Mucosa of rectum (tissue), 2 donors: Measurements from ENCODE around the gene TMEM243.

Experiments used
- H3K27ac ChIP-seq, 2 donors: one replicate each; pipeline ENCODE4 v1.7.0; 2013; ENCODE audit warnings: inconsistent platforms in 2 of 2, low read depth in 2 of 2, low read length in 2 of 2
- H3K27me3 ChIP-seq, 2 donors: one replicate each; pipeline ENCODE4 v1.7.0; 2013; ENCODE audit warnings: low read length in 2 of 2; ENCODE audit not compliant: control insufficient read depth in 2 of 2, insufficient read depth in 2 of 2
- H3K36me3 ChIP-seq, 2 donors: one replicate each; pipeline ENCODE4 v1.7.0; 2013; ENCODE audit warnings: low read length in 2 of 2; ENCODE audit not compliant: control insufficient read depth in 2 of 2, insufficient read depth in 2 of 2
- H3K4me1 ChIP-seq, 2 donors: one replicate each; pipeline ENCODE4 v1.7.0; 2013; ENCODE audit warnings: low read length in 2 of 2, mild to moderate bottlenecking in 1 of 2; ENCODE audit not compliant: control insufficient read depth in 2 of 2, insufficient read depth in 2 of 2
- H3K4me3 ChIP-seq, 2 donors: one replicate each; pipeline ENCODE4 v1.7.0; 2013; ENCODE audit warnings: low read length in 2 of 2
- H3K9ac ChIP-seq, 2 donors: one replicate each; pipeline ENCODE4 v1.7.0; 2013; ENCODE audit warnings: low read length in 2 of 2, low read depth in 1 of 2, mild to moderate bottlenecking in 1 of 2
- H3K9me3 ChIP-seq, 2 donors: one replicate each; pipeline ENCODE4 v1.7.0; 2013; ENCODE audit warnings: low read length in 2 of 2; ENCODE audit not compliant: control insufficient read depth in 2 of 2
- donor health status: healthy.
- donor health status: Normal muscosa, but diverticular disease.

The TMEM243 gene

GRCh38 chr7:87171282-87171934 lies 48.1 kb downstream of the TMEM243 start:
- no peak overlapping the region for H3K9ac ChIP-seq
- no peaks in the 10 kb centered on the region for H3K9me3 ChIP-seq
- H3K36me3 ChIP-seq, result peaks cover 76 to 88% of the 10 kb centered on the region in 2 donors
- H3K27me3 ChIP-seq, result no peaks in the 10 kb centered on the region
- no peaks in the 10 kb centered on the region for H3K4me1 ChIP-seq
- H3K4me3 ChIP-seq, result no peak overlapping the region
- H3K27ac ChIP-seq, result no peak overlapping the region

GRCh38 chr7:87170828-87171227 lies 48.7 kb downstream of the TMEM243 start:
- Histone ChIP-seq H3K4me3 (no peak overlapping the region), H3K36me3 (peaks cover 79 to 88% of the 10 kb centered on the region in 2 donors), H3K27me3 (no peaks in the 10 kb centered on the region), H3K9me3 (no peaks in the 10 kb centered on the region), H3K9ac (no peak overlapping the region), H3K27ac (no peak overlapping the region), H3K4me1 (no peaks in the 10 kb centered on the region)

DNA sequence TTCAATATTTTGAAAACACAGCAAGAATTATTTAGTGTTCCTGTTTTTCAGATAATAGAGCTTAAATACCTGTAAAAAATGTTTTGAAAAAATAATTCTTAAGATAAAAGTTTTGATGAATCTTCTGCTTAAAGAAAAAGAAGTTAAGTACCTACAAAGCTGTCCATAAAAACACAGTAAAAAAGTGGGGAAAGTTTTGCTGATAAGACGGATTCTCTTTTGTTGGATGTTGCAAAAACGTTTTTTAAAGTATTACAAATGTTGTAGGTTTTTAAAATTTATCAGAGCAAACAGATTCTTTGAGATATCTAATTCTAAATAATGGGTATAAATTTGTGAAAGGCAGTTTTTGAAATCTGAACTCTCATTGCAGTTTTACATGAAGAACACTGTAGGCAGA lies 55.1 kb downstream of the TMEM243 start:
- H3K36me3 ChIP-seq, result peaks cover 46 to 48% of the 10 kb centered on the region in 2 donors
- no peaks in the 10 kb centered on the region for H3K9me3 ChIP-seq
- H3K4me3 ChIP-seq, result no peak overlapping the region
- H3K27me3 ChIP-seq, result no peaks in the 10 kb centered on the region
- no peak overlapping the region for H3K9ac ChIP-seq
- no peaks in the 10 kb centered on the region for H3K4me1 ChIP-seq
- H3K27ac ChIP-seq, result no peak overlapping the region

- H3K4me3 ChIP-seq, result no peak overlapping the region
- no peak overlapping the region for H3K27ac ChIP-seq
- H3K4me1 ChIP-seq, result peaks cover 2 to 11% of the 10 kb centered on the region in 2 donors
- peaks cover 7% of the 10 kb centered on the region in 2 donors for H3K36me3 ChIP-seq
- H3K27me3 ChIP-seq, result no peaks in the 10 kb centered on the region
- H3K9me3 ChIP-seq, result no peaks in the 10 kb centered on the region
- H3K9ac ChIP-seq, result no peak overlapping the region
Observed at GRCh38 chr7:87159538-87159937, 60.0 kb downstream of the TMEM243 start.

DNA sequence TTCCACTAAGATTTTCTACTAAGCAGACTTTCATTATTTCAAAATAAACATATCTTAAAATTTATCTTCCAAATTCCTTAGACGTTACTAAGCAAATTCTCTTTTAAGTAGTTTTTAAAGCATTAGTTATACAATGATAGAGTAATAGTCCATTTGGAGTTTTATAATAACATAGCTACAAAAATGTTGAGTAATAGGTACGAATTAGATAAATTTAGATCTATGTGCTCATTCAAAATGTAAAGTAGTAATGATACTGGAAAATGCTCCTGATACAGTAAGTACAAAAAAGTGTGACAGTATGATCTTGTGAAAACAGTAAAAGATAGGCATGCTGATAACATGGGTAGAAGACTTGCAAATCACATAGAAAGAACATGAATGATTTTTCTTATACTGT lies 62.8 kb downstream of the TMEM243 start:
- no peaks in the 10 kb centered on the region for H3K9me3 ChIP-seq
- H3K27ac ChIP-seq, result no peak overlapping the region
- no peak overlapping the region for H3K4me3 ChIP-seq
- peaks cover 13 to 18% of the 10 kb centered on the region in 2 donors for H3K4me1 ChIP-seq
- no peak overlapping the region for H3K9ac ChIP-seq
- no peaks in the 10 kb centered on the region for H3K27me3 ChIP-seq
- no peaks in the 10 kb centered on the region for H3K36me3 ChIP-seq

DNA sequence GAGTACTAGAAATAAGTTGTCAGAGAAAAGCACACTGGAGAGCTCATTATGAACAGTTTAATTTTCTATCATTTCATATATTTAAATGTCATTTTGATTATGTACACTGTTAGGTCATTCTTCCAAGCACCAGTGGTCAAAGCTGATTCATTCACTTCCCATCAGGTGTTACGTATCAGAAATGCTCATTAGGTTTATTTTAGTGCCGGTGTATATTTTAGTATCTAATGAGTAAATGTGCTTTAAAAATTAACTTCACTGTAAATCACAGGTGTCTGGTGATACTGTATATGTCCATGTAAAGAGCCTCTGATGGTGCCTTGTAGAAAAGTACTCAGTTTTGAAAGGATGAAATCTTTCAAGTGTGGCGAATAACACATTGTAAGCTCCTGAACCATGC lies 63.7 kb downstream of the TMEM243 start:
- H3K27ac ChIP-seq, result no peak overlapping the region

DNA sequence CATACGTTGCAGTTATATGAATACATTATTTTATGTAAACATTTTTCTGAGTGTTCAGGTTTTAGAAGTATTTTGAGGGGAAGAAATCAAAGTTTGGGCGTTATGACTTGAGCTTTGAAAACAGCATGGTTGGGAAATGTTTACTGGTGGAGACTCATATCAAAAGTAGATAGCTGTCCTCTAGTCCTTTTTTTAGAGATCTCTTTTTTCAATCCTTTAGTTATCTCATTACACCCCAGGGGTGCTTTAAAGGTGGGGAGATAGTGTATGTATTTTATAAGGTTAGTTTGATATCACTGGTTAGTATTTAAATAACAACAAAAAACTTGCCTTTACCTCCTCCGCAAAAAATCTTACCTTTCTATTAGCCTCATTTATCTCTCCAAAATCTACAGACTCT lies 65.0 kb downstream of the TMEM243 start:
- H3K4me3 ChIP-seq, result peak overlapping the region in 1 of 2 donors; percentile 95
- no peaks in the 10 kb centered on the region for H3K9me3 ChIP-seq
- H3K9ac ChIP-seq, result peak overlapping the region in 1 of 2 donors; percentile 88
- H3K36me3 ChIP-seq, result no peaks in the 10 kb centered on the region
- H3K27ac ChIP-seq, result no peak overlapping the region
- H3K4me1 ChIP-seq, result peaks cover 18 to 20% of the 10 kb centered on the region in 2 donors
- H3K27me3 ChIP-seq, result no peaks in the 10 kb centered on the region

More for the DNA sequence above, 63.7 kb downstream of the TMEM243 start:
- H3K9me3 ChIP-seq, result no peaks in the 10 kb centered on the region
- no peaks in the 10 kb centered on the region for H3K27me3 ChIP-seq
- no peak overlapping the region for H3K9ac ChIP-seq
- no peaks in the 10 kb centered on the region for H3K36me3 ChIP-seq
- H3K4me3 ChIP-seq, result no peak overlapping the region
- peaks cover 18 to 20% of the 10 kb centered on the region in 2 donors for H3K4me1 ChIP-seq

- Histone ChIP-seq H3K4me1 (peaks cover 18 to 20% of the 10 kb centered on the region in 2 donors), H3K27ac (no peak overlapping the region), H3K4me3 (peak overlapping the region; percentile 92 to 95), H3K27me3 (no peaks in the 10 kb centered on the region), H3K9me3 (no peaks in the 10 kb centered on the region), H3K36me3 (no peaks in the 10 kb centered on the region), H3K9ac (peak overlapping the region in 1 of 2 donors; percentile 88)
Observed at GRCh38 chr7:87154166-87154565, 65.4 kb downstream of the TMEM243 start.

DNA sequence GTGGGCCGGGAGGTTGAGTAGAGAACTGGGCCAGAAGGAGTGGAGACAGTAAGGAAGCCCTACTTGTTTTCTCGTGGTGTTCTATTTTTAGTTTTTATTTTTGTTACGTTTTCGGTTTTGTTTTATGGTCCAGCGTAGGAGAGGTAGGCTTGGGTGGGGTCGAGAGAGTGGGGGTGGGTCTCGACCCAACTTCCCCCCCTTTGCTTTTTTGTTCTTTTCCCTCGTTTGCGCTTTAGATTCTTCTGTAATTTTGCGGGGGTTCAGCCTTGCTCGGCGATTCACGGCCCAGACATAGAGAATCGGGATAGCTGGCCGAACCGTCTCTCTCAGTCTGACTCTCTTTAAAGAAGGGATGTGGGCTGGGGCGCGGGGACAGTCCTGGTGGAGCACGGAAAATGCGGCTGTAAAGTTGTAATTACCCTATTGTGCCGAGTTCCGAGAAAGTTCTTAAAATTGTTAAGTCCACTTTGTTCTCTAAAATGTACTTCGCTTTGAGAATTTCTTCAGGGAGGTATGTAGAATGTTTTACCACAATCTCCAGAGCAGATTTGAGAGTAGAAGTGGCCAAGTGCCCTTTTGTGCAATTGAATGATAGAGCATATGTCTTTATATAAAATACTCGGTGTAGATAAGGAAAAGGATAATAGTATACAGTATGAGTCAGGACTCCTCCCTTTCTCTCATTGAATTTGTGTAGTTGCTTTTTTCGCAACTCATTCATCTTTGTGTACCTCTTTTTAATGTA lies 66.5 kb downstream of the TMEM243 start:
- H3K4me1 ChIP-seq, result peaks cover 18 to 20% of the 10 kb centered on the region in 2 donors
- H3K27ac ChIP-seq, result peak overlapping the region; percentile 97
- H3K27me3 ChIP-seq, result no peaks in the 10 kb centered on the region
- H3K9me3 ChIP-seq, result no peaks in the 10 kb centered on the region
- H3K4me3 ChIP-seq, result peak overlapping the region; percentile 92 to 95
- peak overlapping the region; percentile 84 to 88 for H3K9ac ChIP-seq
- no peaks in the 10 kb centered on the region for H3K36me3 ChIP-seq

GRCh38 chr7:87152112-87152896 lies 67.2 kb downstream of the TMEM243 start, which contains the start of gene DMTF1:
Gene DMTF1 (plus strand): TSS chr7:87152453. CDS start chr7:87164942, 12,489 bp downstream.
- Histone ChIP-seq H3K36me3 (no peaks in the 10 kb centered on the region), H3K27ac (peak within 1 kb of the TSS; percentile 97), H3K4me1 (peaks cover 18 to 20% of the 10 kb centered on the region in 2 donors), H3K4me3 (peak within 1 kb of the TSS; percentile 92 to 95), H3K27me3 (no peaks in the 10 kb centered on the region), H3K9me3 (no peaks in the 10 kb centered on the region), H3K9ac (peak within 1 kb of the TSS; percentile 88 to 97)
